ENCODE measurements around the gene PPP1R13L. TPM values are rescaled to one million over a fixed set of nuclear protein-coding genes. Genes with fewer than 3 reads are reported as not detected.

Gene PPP1R13L
- total RNA-seq, 4 donors from 2014 or later = 10.0 to 27.9 (median 17.1) TPM

GRCh38 chr19:45356760-45357444, 48.0 kb downstream of the PPP1R13L start:
- DNase-seq (ENCODE audit: low spot score in 2 of 2) = no peak
- no peaks in the 10 kb centered on the region for H3K4me1 ChIP-seq
- TF ChIP-seq EP300 (IDR thresholded peaks at IDR 0.05) (no peak), POLR2A (IDR thresholded peaks at IDR 0.05) (no peak)
- H3K4me3 ChIP-seq = no peak overlapping the region
- H3K9me3 ChIP-seq = no peaks in the 10 kb centered on the region
- H3K27me3 ChIP-seq = no peaks in the 10 kb centered on the region
- WGBS, 2 donors = 87 to 88% methylated on average over 20 of the region's 20 CpGs
- peaks cover 0 to 96% (median 5%) of the 10 kb centered on the region in 3 donors for H3K36me3 ChIP-seq
- no peak overlapping the region for H3K27ac ChIP-seq

DNA sequence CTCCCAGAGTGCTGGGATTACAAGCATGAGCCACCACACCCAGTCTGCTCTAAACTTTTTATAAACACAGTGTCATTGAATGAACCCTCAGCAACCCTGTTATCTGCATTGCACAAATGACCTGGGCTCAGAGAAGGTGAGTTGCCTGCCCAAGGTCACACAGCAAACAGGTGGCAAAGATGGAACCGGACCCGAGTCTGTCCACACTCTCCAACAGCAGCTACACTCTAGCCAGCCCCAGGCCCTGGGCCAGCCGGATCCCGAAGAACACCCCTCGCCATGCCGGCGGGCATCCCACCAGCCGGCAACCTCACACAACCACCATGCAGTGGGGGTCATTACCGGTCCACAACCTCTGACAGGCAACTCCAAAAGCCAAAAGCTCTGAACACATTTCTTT, 49.0 kb downstream of the PPP1R13L start:
- TF ChIP-seq EP300 (IDR thresholded peaks at IDR 0.05) (no peak), POLR2A (IDR thresholded peaks at IDR 0.05) (no peak)
- TF ChIP-seq, protein P1, sequence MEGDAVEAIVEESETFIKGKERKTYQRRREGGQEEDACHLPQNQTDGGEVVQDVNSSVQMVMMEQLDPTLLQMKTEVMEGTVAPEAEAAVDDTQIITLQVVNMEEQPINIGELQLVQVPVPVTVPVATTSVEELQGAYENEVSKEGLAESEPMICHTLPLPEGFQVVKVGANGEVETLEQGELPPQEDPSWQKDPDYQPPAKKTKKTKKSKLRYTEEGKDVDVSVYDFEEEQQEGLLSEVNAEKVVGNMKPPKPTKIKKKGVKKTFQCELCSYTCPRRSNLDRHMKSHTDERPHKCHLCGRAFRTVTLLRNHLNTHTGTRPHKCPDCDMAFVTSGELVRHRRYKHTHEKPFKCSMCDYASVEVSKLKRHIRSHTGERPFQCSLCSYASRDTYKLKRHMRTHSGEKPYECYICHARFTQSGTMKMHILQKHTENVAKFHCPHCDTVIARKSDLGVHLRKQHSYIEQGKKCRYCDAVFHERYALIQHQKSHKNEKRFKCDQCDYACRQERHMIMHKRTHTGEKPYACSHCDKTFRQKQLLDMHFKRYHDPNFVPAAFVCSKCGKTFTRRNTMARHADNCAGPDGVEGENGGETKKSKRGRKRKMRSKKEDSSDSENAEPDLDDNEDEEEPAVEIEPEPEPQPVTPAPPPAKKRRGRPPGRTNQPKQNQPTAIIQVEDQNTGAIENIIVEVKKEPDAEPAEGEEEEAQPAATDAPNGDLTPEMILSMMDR (IDR thresholded peaks at IDR 0.05) = no peak
- Histone ChIP-seq H3K27me3 (no peaks in the 10 kb centered on the region), H3K4me1 (no peaks in the 10 kb centered on the region), H3K9me3 (no peaks in the 10 kb centered on the region), H3K4me3 (no peak overlapping the region), H3K36me3 (peaks cover 0 to 96% (median 5%) of the 10 kb centered on the region in 3 donors), H3K27ac (no peak overlapping the region)
- 97 to 100% methylated on average over 7 to 9 of the region's 9 CpGs for WGBS, 2 donors
- no peak for DNase-seq (ENCODE audit: low spot score in 2 of 2)

DNA sequence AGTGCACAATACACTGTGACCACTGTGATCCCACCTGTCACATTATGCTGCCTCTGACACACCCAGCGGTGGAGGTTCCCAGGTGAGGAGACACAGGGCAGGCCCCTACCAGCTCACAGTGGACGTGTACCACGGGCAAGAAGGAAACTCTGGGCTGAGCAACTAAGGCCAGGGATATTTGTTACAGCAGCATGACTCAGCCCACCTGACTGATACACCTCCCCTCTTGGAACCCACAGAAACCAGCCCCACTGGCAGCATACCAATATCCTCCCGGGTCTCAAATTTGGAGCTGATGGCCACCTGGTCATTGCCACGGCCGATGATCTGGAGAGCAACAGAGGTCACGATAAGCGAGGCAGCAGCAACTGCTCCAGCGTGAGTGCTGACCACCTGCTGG, 49.5 kb downstream of the PPP1R13L start:
- peaks cover 0 to 96% (median 5%) of the 10 kb centered on the region in 3 donors for H3K36me3 ChIP-seq
- no peaks in the 10 kb centered on the region for H3K9me3 ChIP-seq
- DNase-seq (ENCODE audit: low spot score in 2 of 2) = no peak
- H3K4me1 ChIP-seq = no peaks in the 10 kb centered on the region
- no peak for TF ChIP-seq POLR2A (IDR thresholded peaks at IDR 0.05)
- TF ChIP-seq EP300 (IDR thresholded peaks at IDR 0.05) = no peak
- TF ChIP-seq, protein P1 (IDR thresholded peaks at IDR 0.05) = no peak
- 92 to 95% methylated on average over 9 of the region's 9 CpGs for WGBS, 2 donors
- H3K27me3 ChIP-seq = no peaks in the 10 kb centered on the region
- H3K27ac ChIP-seq = no peak overlapping the region
- no peak overlapping the region for H3K4me3 ChIP-seq

GRCh38 chr19:45354241-45354842, 50.5 kb downstream of the PPP1R13L start:
- no peak for TF ChIP-seq POLR2A (IDR thresholded peaks at IDR 0.05)
- no peak for TF ChIP-seq EP300 (IDR thresholded peaks at IDR 0.05)
- TF ChIP-seq, protein P1 (IDR thresholded peaks at IDR 0.05) = no peak
- no peaks in the 10 kb centered on the region for H3K9me3 ChIP-seq
- H3K27me3 ChIP-seq = no peaks in the 10 kb centered on the region
- WGBS, 2 donors = 89 to 90% methylated on average over 9 to 11 of the region's 11 CpGs
- H3K4me3 ChIP-seq = no peak overlapping the region
- no peak overlapping the region for H3K27ac ChIP-seq
- no peak for DNase-seq (ENCODE audit: low spot score in 2 of 2)
- peaks cover 0 to 91% (median 5%) of the 10 kb centered on the region in 3 donors for H3K36me3 ChIP-seq
- H3K4me1 ChIP-seq = no peaks in the 10 kb centered on the region

DNA sequence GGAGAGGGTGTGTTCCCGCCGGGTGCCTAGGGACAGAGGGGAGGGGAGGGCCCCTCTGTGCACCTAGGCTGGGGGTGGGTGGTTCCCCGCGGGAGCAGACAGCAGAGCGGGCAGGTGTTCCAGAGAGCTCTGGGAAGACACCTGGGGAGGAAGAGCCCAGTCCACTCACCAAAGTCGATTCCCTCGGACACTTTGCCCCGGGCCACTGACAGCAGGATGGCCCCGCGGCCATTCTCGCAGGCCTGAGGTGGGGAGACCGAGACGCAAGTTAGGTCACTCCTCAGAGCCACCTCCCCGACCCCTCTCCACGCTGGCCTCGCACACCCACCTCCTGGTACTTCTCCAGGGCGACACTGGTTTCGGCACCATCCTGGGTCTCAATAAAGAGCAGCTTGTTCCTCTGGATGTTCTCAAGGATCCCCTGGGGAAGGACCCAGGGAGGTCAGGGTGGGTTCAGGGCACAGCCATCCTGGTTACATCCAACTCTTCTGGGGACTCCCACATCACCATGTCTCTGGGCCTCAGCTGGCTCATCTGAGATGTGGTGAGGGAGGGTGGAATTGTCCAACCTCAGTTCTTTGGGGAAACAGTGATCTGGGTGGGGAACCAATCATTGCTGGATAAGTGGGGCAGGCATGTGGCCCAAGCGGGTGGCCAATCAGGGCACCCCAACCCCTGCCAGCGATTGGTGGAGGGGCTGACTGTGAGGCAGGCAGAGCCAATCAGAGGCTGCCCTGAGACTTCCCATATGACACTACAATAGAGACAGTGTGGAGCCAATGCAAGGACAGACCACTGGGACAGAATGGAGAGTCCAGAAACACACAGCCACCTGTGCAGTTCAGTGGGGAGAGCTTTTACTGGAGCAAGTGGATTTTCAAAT, 51.7 kb downstream of the PPP1R13L start:
- H3K36me3 ChIP-seq = peaks cover 0 to 80% (median 5%) of the 10 kb centered on the region in 3 donors
- H3K27me3 ChIP-seq = no peaks in the 10 kb centered on the region
- no peaks in the 10 kb centered on the region for H3K4me1 ChIP-seq
- no peak for DNase-seq (ENCODE audit: low spot score in 2 of 2)
- no peaks in the 10 kb centered on the region for H3K9me3 ChIP-seq
- no peak for TF ChIP-seq POLR2A (IDR thresholded peaks at IDR 0.05)
- no peak for TF ChIP-seq EP300 (IDR thresholded peaks at IDR 0.05)
- TF ChIP-seq, protein P1 (IDR thresholded peaks at IDR 0.05) = no peak
- no peak overlapping the region for H3K4me3 ChIP-seq
- no peak overlapping the region for H3K27ac ChIP-seq
- 87 to 89% methylated on average over 17 to 19 of the region's 20 CpGs for WGBS, 2 donors
